SK-N-SH (cell line): Measurements from ENCODE around the gene DDAH1. TPM values are rescaled to one million over a fixed set of nuclear protein-coding genes. Genes with fewer than 3 reads are reported as not detected.

Experiments used
- CTCF ChIA-PET: fragments of 300-600, 350-600 bp; formaldehyde crosslinking; extraction: SDS; loops from one replicate; lab custom pipeline; 2021; lab: Yijun Ruan, JAX
- POLR2A ChIA-PET: fragments of 350-600 bp; sonication (Branson Sonifier 250); formaldehyde crosslinking; extraction: SDS; loops from one replicate; lab custom pipeline; 2020; ENCODE audit warnings: antibody characterized with exemption, inconsistent platforms; lab: Yijun Ruan, JAX
- DNase-seq: peaks from one replicate; pipeline ENCODE4 v3.0.0; 2012
- H2AFZ ChIP-seq: fragments of 200-600 bp; sonication (generic); 2 replicates; pipeline ENCODE4 v1.8.1; 2016; ENCODE audit warnings: antibody characterized with exemption, mild to moderate bottlenecking, low read depth
- H3F3A ChIP-seq: fragments of 200-600 bp; sonication (generic); replicated peaks from 2 replicates; pipeline ENCODE3; 2016; ENCODE audit warnings: antibody characterized with exemption, mild to moderate bottlenecking; ENCODE audit not compliant: insufficient read depth
- H3K27ac ChIP-seq, 2 experiments: fragments of 200-500 bp in 1 of 2; fragments of 200-600 bp in 1 of 2; sonication (Bioruptor generic) in 1 of 2; sonication (generic), shearing (Covaris generic) in 1 of 2; 2 replicates each; pipeline versions ENCODE4 v1.5.1 to v1.6.1; 2014 to 2016; ENCODE audit warnings: low read depth in 2 of 2, inconsistent platforms in 1 of 2, low read length in 1 of 2, mild to moderate bottlenecking in 1 of 2, mixed read lengths in 1 of 2
- H3K27me3 ChIP-seq: fragments of 200-600 bp; sonication (generic), shearing (Covaris generic); 2 replicates; pipeline ENCODE4 v1.6.1; 2016; ENCODE audit warnings: mixed run types; ENCODE audit not compliant: insufficient read depth
- H3K36me3 ChIP-seq, 2 experiments: fragments of 200-500 bp in 1 of 2; fragments of 200-600 bp in 1 of 2; sonication (Bioruptor generic) in 1 of 2; sonication (generic) in 1 of 2; replicated peaks in 1 of 2; 2 replicates each; pipeline versions ENCODE3 to v1.5.1; 2014 to 2016; ENCODE audit warnings: low read length in 1 of 2, mild to moderate bottlenecking in 1 of 2; ENCODE audit not compliant: insufficient read depth in 2 of 2, control insufficient read depth in 1 of 2
- H3K4me1 ChIP-seq, 2 experiments: fragments of 200-500 bp in 1 of 2; fragments of 200-600 bp in 1 of 2; sonication (Bioruptor generic) in 1 of 2; sonication (generic), shearing (Covaris generic) in 1 of 2; 2 replicates each; pipeline versions ENCODE4 v1.5.1 to v1.6.1; 2014 to 2016; ENCODE audit warnings: low read depth in 1 of 2, low read length in 1 of 2, mixed run types in 1 of 2; ENCODE audit not compliant: insufficient read depth in 2 of 2, control insufficient read depth in 1 of 2
- H3K4me2 ChIP-seq: fragments of 200-600 bp; sonication (generic), shearing (Covaris generic); 2 replicates; pipeline ENCODE4 v1.6.1; 2017; ENCODE audit warnings: mixed run types
- H3K4me3 ChIP-seq, 2 experiments: fragments of 200-500 bp in 1 of 2; fragments of 200-600 bp in 1 of 2; sonication (Bioruptor generic) in 1 of 2; sonication (generic), shearing (Covaris generic) in 1 of 2; 2 replicates each; pipeline versions ENCODE4 v1.5.1 to v1.8.1; 2014 to 2016; ENCODE audit warnings: low read depth in 2 of 2, inconsistent platforms in 1 of 2, low read length in 1 of 2, mild to moderate bottlenecking in 1 of 2, mixed read lengths in 1 of 2, moderate library complexity in 1 of 2
- H3K79me2 ChIP-seq: fragments of 200-600 bp; sonication (generic); 2 replicates; pipeline ENCODE4 v1.8.1; 2017; ENCODE audit warnings: mild to moderate bottlenecking; ENCODE audit not compliant: insufficient read depth
- H3K9ac ChIP-seq: fragments of 200-600 bp; sonication (generic); 2 replicates; pipeline ENCODE4 v1.6.1; 2017; ENCODE audit warnings: mixed run types
- H3K9me2 ChIP-seq: fragments of 200-600 bp; sonication (generic); 2 replicates; pipeline ENCODE4 v1.6.1; 2017; ENCODE audit warnings: mixed run types
- H3K9me3 ChIP-seq: fragments of 200-600 bp; sonication (generic); 2 replicates; pipeline ENCODE4 v1.6.1; 2017; ENCODE audit warnings: mixed run types, mild to moderate bottlenecking, moderate library complexity
- H4K20me1 ChIP-seq: fragments of 200-600 bp; sonication (generic); 2 replicates; pipeline ENCODE4 v1.6.1; 2017; ENCODE audit warnings: mild to moderate bottlenecking, mixed run types; ENCODE audit not compliant: insufficient read depth
- CHD2 ChIP-seq: fragments of 150-350 bp; IDR thresholded peaks from 2 replicates; pipeline ENCODE4 v1.6.1; 2018; ENCODE audit warnings: low read length; ENCODE audit not compliant: partially characterized antibody
- GABPA ChIP-seq: IDR thresholded peaks from 2 replicates; pipeline ENCODE4 v1.4.0; 2012; ENCODE audit warnings: low read depth, mild to moderate bottlenecking
- GATA2 ChIP-seq: sonication (generic); formaldehyde crosslinking; IDR thresholded peaks from 2 replicates; pipeline ENCODE4 v1.5.0; 2020; ENCODE audit warnings: mild to moderate bottlenecking, missing genetic modification reagents
- JUND ChIP-seq: IDR thresholded peaks from 2 replicates; pipeline ENCODE4 v1.4.0; 2012
- NFIC ChIP-seq: IDR thresholded peaks from 2 replicates; pipeline ENCODE4 v1.4.0; 2012; ENCODE audit warnings: borderline replicate concordance
- POLR2AphosphoS5 ChIP-seq: IDR thresholded peaks from 2 replicates; pipeline ENCODE4 v1.6.1; 2012; ENCODE audit warnings: low read depth, low read length
- RAD21 ChIP-seq: IDR thresholded peaks from 2 replicates; pipeline ENCODE4 v1.6.1; 2012; ENCODE audit warnings: mild to moderate bottlenecking, low read length
- RCOR1 ChIP-seq: fragments of 150-350 bp; IDR thresholded peaks from 2 replicates; pipeline ENCODE4 v1.6.1; 2017; ENCODE audit warnings: antibody characterized with exemption, low read length
- RFX5 ChIP-seq: IDR thresholded peaks from 2 replicates; pipeline ENCODE4 v1.6.1; 2012; ENCODE audit warnings: mild to moderate bottlenecking, improper control_type of control experiment, low read length
- RXRA ChIP-seq: IDR thresholded peaks from 2 replicates; pipeline ENCODE4 v1.4.0; 2012; ENCODE audit warnings: low read depth, mild to moderate bottlenecking, borderline replicate concordance
- SIN3A ChIP-seq: IDR thresholded peaks from 2 replicates; pipeline ENCODE4 v1.6.1; 2012; ENCODE audit warnings: low read depth, mild to moderate bottlenecking, low read length, moderate library complexity, borderline replicate concordance
- SMC3 ChIP-seq: IDR thresholded peaks from 2 replicates; pipeline ENCODE4 v1.6.1; 2012; ENCODE audit warnings: low read depth, low read length, improper control_type of control experiment
- TCF12 ChIP-seq: IDR thresholded peaks from 2 replicates; pipeline ENCODE4 v1.4.0; 2012
- WGBS: methylation state at CpG from one replicate; pipeline ENCODE4 v1.1.6; 2017; ENCODE audit warnings: low lambda C conversion rate; 5-methylcytosine and 5-hydroxymethylcytosine counted together
- polyA plus RNA-seq, 3 experiments: library from polyadenylated mRNA; depleted of rRNA; stranded (reverse); fragments of >200 nt; gene quantifications; 2 replicates each; pipeline ENCODE4 v1.2.3, GENCODE V29; 2012
- TF ChIP-seq, protein P1 (sequence below): fragments of 150-350 bp; IDR thresholded peaks from 2 replicates; pipeline ENCODE4 v1.6.1; 2016; ENCODE audit warnings: mild to moderate bottlenecking, low read depth, low read length
- TF ChIP-seq, protein P2 (sequence below): IDR thresholded peaks from 2 replicates; pipeline ENCODE4; 2012
- TF ChIP-seq, protein P3 (sequence below): IDR thresholded peaks from 2 replicates; pipeline ENCODE4 v1.4.0; 2012; ENCODE audit warnings: low read depth, borderline replicate concordance
- TF ChIP-seq, protein P4 (sequence below): fragments of 150-350 bp; IDR thresholded peaks from 2 replicates; pipeline ENCODE4 v1.6.1; 2017; ENCODE audit warnings: antibody characterized with exemption, low read length, low read depth, borderline replicate concordance
- TF ChIP-seq, protein P5 (sequence below): IDR thresholded peaks from 2 replicates; pipeline ENCODE4 v1.6.1; 2012; ENCODE audit warnings: mild to moderate bottlenecking, low read depth, low read length, moderate library complexity

The DDAH1 gene
- polyA plus RNA-seq, 1 of the 3 experiments (the other 2 are of a cell fraction) = 64.3 TPM

DNA sequence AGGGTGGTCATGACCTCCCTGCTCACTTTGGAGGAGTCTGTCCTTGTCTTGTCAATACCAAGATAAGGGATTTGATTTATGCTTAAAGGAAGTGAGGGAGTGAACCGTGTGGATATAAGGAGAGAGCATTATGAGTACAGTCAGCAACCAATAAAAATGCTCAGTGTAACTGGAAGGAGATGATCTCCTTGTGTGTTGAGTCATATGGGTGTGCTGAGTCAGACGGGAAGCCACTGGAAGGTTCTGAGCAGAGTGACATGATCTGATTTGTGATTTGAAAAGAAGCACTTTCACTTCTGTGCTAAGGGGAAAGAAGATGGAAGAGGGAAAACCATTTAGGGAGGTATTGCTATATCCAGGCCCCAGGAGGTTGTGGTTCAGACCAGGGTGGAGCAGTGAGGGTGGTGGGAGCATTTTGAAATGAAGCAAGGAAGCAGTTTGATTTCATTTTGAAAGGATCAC, 186.1 kb downstream of the DDAH1 start (continued):
- TF ChIP-seq, protein P1, sequence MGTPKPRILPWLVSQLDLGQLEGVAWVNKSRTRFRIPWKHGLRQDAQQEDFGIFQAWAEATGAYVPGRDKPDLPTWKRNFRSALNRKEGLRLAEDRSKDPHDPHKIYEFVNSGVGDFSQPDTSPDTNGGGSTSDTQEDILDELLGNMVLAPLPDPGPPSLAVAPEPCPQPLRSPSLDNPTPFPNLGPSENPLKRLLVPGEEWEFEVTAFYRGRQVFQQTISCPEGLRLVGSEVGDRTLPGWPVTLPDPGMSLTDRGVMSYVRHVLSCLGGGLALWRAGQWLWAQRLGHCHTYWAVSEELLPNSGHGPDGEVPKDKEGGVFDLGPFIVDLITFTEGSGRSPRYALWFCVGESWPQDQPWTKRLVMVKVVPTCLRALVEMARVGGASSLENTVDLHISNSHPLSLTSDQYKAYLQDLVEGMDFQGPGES = no peak
- TF ChIP-seq RCOR1 (no peak), SIN3A (no peak), SMC3 (no peak), NFIC (no peak), GATA2 (CRISPR knock-in tag) (no peak), RAD21 (no peak), POLR2AphosphoS5 (peak; percentile 52; the same call in 1 of the 2 replicates), CHD2 (no peak)
- TF ChIP-seq, protein P2, sequence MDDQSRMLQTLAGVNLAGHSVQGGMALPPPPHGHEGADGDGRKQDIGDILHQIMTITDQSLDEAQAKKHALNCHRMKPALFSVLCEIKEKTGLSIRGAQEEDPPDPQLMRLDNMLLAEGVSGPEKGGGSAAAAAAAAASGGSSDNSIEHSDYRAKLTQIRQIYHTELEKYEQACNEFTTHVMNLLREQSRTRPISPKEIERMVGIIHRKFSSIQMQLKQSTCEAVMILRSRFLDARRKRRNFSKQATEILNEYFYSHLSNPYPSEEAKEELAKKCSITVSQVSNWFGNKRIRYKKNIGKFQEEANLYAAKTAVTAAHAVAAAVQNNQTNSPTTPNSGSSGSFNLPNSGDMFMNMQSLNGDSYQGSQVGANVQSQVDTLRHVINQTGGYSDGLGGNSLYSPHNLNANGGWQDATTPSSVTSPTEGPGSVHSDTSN = peak; percentile 94
- TF ChIP-seq, protein P3, sequence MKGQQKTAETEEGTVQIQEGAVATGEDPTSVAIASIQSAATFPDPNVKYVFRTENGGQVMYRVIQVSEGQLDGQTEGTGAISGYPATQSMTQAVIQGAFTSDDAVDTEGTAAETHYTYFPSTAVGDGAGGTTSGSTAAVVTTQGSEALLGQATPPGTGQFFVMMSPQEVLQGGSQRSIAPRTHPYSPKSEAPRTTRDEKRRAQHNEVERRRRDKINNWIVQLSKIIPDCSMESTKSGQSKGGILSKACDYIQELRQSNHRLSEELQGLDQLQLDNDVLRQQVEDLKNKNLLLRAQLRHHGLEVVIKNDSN = no peak
- TF ChIP-seq, protein P4, sequence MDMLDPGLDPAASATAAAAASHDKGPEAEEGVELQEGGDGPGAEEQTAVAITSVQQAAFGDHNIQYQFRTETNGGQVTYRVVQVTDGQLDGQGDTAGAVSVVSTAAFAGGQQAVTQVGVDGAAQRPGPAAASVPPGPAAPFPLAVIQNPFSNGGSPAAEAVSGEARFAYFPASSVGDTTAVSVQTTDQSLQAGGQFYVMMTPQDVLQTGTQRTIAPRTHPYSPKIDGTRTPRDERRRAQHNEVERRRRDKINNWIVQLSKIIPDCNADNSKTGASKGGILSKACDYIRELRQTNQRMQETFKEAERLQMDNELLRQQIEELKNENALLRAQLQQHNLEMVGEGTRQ = no peak

DNA sequence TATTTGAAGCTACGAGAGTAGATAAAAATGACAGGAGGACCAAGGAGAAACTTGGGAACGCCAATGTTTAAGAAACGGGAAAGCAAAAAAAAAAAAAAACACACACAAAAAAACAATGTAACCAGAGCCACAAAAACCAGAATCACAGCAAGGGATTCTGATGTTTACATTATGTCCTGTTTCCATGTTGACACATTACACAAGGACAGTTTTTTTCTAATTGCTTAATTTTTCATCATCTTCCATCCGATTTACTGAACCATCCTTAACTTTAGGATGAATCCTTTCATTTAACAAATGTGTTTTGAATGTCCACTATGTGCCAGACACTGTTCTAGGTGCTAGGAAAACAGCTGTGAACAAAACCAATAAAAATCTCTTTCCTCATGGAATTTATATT, 187.2 kb downstream of the DDAH1 start:
- Histone ChIP-seq H3F3A (peaks cover 32% of the 10 kb centered on the region), H3K36me3 (peaks cover 0 to 10% of the 10 kb centered on the region in 2 experiments), H3K27ac (peak overlapping the region in 1 of 2 experiments; percentile 91; a peak in 2 of 4 replicates), H4K20me1 (peaks cover 22% of the 10 kb centered on the region), H3K4me3 (no peak overlapping the region), H3K4me2 (no peak overlapping the region), H3K9ac (no peak overlapping the region), H3K9me2 (no peaks in the 10 kb centered on the region), H3K27me3 (no peaks in the 10 kb centered on the region), H3K9me3 (no peaks in the 10 kb centered on the region), H3K4me1 (peaks cover 22 to 28% of the 10 kb centered on the region in 2 experiments), H3K79me2 (peaks cover 35% of the 10 kb centered on the region), H2AFZ (no peak overlapping the region)
- ChIA-PET CTCF (interaction anchor here (0.8 to 2.9 kb wide), 3 partner anchors 20 to 333 kb away, joined by 3 to 14 read pairs (median 5); no protein-coding TSS in a partner anchor), POLR2A (no interaction called here)
- 96% methylated on average over 4 of the region's 4 CpGs for WGBS
- DNase-seq = no peak
- TF ChIP-seq GATA2 (CRISPR knock-in tag) = no peak
- TF ChIP-seq GABPA = no peak
- TF ChIP-seq, protein P5, sequence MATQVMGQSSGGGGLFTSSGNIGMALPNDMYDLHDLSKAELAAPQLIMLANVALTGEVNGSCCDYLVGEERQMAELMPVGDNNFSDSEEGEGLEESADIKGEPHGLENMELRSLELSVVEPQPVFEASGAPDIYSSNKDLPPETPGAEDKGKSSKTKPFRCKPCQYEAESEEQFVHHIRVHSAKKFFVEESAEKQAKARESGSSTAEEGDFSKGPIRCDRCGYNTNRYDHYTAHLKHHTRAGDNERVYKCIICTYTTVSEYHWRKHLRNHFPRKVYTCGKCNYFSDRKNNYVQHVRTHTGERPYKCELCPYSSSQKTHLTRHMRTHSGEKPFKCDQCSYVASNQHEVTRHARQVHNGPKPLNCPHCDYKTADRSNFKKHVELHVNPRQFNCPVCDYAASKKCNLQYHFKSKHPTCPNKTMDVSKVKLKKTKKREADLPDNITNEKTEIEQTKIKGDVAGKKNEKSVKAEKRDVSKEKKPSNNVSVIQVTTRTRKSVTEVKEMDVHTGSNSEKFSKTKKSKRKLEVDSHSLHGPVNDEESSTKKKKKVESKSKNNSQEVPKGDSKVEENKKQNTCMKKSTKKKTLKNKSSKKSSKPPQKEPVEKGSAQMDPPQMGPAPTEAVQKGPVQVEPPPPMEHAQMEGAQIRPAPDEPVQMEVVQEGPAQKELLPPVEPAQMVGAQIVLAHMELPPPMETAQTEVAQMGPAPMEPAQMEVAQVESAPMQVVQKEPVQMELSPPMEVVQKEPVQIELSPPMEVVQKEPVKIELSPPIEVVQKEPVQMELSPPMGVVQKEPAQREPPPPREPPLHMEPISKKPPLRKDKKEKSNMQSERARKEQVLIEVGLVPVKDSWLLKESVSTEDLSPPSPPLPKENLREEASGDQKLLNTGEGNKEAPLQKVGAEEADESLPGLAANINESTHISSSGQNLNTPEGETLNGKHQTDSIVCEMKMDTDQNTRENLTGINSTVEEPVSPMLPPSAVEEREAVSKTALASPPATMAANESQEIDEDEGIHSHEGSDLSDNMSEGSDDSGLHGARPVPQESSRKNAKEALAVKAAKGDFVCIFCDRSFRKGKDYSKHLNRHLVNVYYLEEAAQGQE = no peak
- TF ChIP-seq JUND = no peak
- no peak for TF ChIP-seq CHD2
- TF ChIP-seq RXRA = no peak
- no peak for TF ChIP-seq TCF12
- no peak for TF ChIP-seq RFX5
- no peak for TF ChIP-seq SIN3A
- TF ChIP-seq RCOR1 = no peak
